ENCODE results near the gene VPS35L.

VPS35L gene

GRCh38 chr16:19599968-19600716, 44.6 kb downstream of the VPS35L start:
- DNase-seq = no peak

GRCh38 chr16:19601083-19601976, 45.8 kb downstream of the VPS35L start:
- DNase-seq = no peak

- no peak for DNase-seq
These were observed 49.4 kb downstream of the VPS35L start for GRCh38 chr16:19604911-19605310.

- no peak for DNase-seq
These were observed 50.2 kb downstream of the VPS35L start for GRCh38 chr16:19605701-19606100.

GRCh38 chr16:19607616-19608280, 52.2 kb downstream of the VPS35L start:
- DNase-seq = no peak

GRCh38 chr16:19609359-19609758, 53.9 kb downstream of the VPS35L start:
- DNase-seq = no peak

GRCh38 chr16:19610200-19610599, 54.7 kb downstream of the VPS35L start:
- no peak for DNase-seq

- DNase-seq = no peak
These were observed 58.3 kb downstream of the VPS35L start for GRCh38 chr16:19613834-19614233.

GRCh38 chr16:19616241-19616640, 60.7 kb downstream of the VPS35L start:
- DNase-seq = no peak

- DNase-seq = no peak
These were observed 63.4 kb downstream of the VPS35L start for GRCh38 chr16:19618876-19619275.

- DNase-seq = no peak
These were observed 65.9 kb downstream of the VPS35L start for GRCh38 chr16:19621445-19621844.

GRCh38 chr16:19625039-19625438, 69.5 kb downstream of the VPS35L start:
- DNase-seq = no peak

GRCh38 chr16:19636436-19637267, 81.1 kb downstream of the VPS35L start:
- no peak for DNase-seq

- DNase-seq = no peak
These were observed 84.5 kb downstream of the VPS35L start for GRCh38 chr16:19639986-19640421.

- DNase-seq = no peak
These were observed 87.0 kb downstream of the VPS35L start for GRCh38 chr16:19642501-19642900.

GRCh38 chr16:19644877-19645276, 89.4 kb downstream of the VPS35L start:
- no peak for DNase-seq

- no peak for DNase-seq
These were observed 90.1 kb downstream of the VPS35L start for GRCh38 chr16:19645557-19645981.

GRCh38 chr16:19649980-19650379, 94.5 kb downstream of the VPS35L start:
- DNase-seq = no peak

- no peak for DNase-seq
These were observed 98.6 kb downstream of the VPS35L start for GRCh38 chr16:19654147-19654546.

- DNase-seq = no peak
These were observed 99.8 kb downstream of the VPS35L start for GRCh38 chr16:19655242-19655777.

- DNase-seq = no peak
These were observed 102.3 kb downstream of the VPS35L start for GRCh38 chr16:19657831-19658230.

GRCh38 chr16:19659554-19659953, 104.1 kb downstream of the VPS35L start:
- no peak for DNase-seq
